ENCODE data around the gene LARP4. TPM values are rescaled to one million over a fixed set of nuclear protein-coding genes. Genes with fewer than 3 reads are reported as not detected.
"Not testable (repeated sequence)": the region's sequence is repeated elsewhere in the genome, so short reads cannot be mapped to it uniquely, and the experiment has no call there.

LARP4 gene
- total RNA-seq, 1 donor from 2014 or later, result 88.4 TPM

DNA sequence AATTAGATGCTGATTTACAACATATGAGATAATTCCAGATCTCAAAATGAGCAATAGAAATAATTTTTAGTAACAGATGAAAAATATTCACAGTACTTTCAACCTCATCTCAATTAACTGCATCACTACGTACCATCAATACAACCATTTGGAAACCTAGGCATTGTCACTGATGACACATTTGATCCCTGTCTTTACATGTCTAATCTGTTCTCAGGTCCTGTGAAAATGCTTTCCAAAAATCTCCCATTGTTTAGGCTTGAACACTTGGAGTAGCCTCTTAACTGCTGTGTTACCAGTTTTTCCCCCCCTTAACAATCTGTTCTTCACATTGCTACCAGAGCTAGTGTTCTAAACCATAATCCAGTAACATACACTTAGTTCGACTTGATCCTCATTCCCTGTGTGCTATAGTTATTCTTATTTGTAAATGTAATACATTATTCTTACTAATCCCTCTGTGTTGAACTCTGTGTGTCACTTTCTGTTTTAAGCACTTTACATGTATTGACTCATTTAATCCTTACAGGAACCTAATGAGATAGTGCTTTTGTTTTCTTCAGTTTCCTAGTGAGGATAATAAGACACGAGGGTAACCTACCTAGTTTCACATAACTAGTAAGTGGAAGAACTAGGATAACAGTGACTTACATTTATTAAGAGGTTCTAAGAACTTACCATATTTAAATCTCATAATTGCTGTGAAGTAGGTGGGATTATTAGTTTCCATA, 41.7 kb downstream of the LARP4 start:
- no peak overlapping the region for H3K4me3 ChIP-seq
- no peak overlapping the region for H2AFZ ChIP-seq (replicated peaks)
- Mint-ChIP-seq H3K9me3 (no peaks in the 10 kb centered on the region), H3K4me1 (no peaks in the 10 kb centered on the region), H3K27ac (no peak overlapping the region), H3K36me3 (peaks cover 30% of the 10 kb centered on the region), H3K27me3 (ENCODE audit: insufficient read depth, low read depth) (no peaks in the 10 kb centered on the region), H3K4me3 (no peak overlapping the region)
- H3K4me2 ChIP-seq, result no peak overlapping the region
- H3K36me3 ChIP-seq, result peaks cover 41% of the 10 kb centered on the region
- H3K79me2 ChIP-seq (ENCODE audit: low read depth), result no peaks in the 10 kb centered on the region
- H3K9ac ChIP-seq, result no peak overlapping the region
- no peaks in the 10 kb centered on the region for H3K9me3 ChIP-seq (ENCODE audit: low read depth)
- no peaks in the 10 kb centered on the region for H3K4me1 ChIP-seq
- H3K27me3 ChIP-seq, result no peaks in the 10 kb centered on the region
- TF ChIP-seq EZH2 (IDR thresholded peaks at IDR 0.05), result no peak
- TF ChIP-seq, protein P1, sequence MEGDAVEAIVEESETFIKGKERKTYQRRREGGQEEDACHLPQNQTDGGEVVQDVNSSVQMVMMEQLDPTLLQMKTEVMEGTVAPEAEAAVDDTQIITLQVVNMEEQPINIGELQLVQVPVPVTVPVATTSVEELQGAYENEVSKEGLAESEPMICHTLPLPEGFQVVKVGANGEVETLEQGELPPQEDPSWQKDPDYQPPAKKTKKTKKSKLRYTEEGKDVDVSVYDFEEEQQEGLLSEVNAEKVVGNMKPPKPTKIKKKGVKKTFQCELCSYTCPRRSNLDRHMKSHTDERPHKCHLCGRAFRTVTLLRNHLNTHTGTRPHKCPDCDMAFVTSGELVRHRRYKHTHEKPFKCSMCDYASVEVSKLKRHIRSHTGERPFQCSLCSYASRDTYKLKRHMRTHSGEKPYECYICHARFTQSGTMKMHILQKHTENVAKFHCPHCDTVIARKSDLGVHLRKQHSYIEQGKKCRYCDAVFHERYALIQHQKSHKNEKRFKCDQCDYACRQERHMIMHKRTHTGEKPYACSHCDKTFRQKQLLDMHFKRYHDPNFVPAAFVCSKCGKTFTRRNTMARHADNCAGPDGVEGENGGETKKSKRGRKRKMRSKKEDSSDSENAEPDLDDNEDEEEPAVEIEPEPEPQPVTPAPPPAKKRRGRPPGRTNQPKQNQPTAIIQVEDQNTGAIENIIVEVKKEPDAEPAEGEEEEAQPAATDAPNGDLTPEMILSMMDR (IDR thresholded peaks at IDR 0.05), result no peak
- TF ChIP-seq EZH2phosphoT487 (IDR thresholded peaks at IDR 0.05), result no peak
- no peaks in the 10 kb centered on the region for H3F3A ChIP-seq (ENCODE audit: low read depth)
- no peak for DNase-seq (ENCODE audit: low spot score)
- no peak overlapping the region for H3K27ac ChIP-seq
- H4K20me1 ChIP-seq (ENCODE audit: low read depth), result no peaks in the 10 kb centered on the region

DNA sequence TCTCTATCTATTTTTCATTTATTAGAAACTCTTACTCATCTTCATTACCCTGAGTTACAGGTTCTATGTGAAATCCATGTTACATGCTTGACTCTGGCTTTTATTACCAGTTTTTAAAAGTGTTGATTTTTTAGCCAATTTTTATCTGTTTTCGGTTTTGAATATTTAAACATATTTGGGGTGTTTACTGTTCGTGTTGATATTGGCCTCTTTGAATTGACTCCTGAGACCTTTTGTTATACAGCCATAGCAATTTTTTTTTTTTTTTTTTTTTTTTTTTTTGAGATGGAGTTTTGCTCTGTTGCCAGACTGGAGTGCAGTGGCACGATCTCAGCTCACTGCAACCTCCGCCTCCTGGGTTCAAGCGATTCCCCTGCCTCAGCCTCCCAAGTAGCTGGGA, 49.0 kb downstream of the LARP4 start:
- not testable (repeated sequence) for H3K9ac ChIP-seq; H3K9me3 ChIP-seq (ENCODE audit: low read depth); H3K79me2 ChIP-seq (ENCODE audit: low read depth); H2AFZ ChIP-seq (replicated peaks); H3K27me3 ChIP-seq; H3K4me3 ChIP-seq; H3K27ac ChIP-seq; H3K4me1 Mint-ChIP-seq; H3K4me1 ChIP-seq; H4K20me1 ChIP-seq (ENCODE audit: low read depth); H3K4me3 Mint-ChIP-seq; H3K4me2 ChIP-seq; H3K27ac Mint-ChIP-seq; H3K9me3 Mint-ChIP-seq; DNase-seq (ENCODE audit: low spot score); H3F3A ChIP-seq (ENCODE audit: low read depth); H3K27me3 Mint-ChIP-seq (ENCODE audit: insufficient read depth, low read depth)
- H3K36me3 Mint-ChIP-seq, result peaks cover 16% of the 10 kb centered on the region
- peaks cover 15% of the 10 kb centered on the region for H3K36me3 ChIP-seq

DNA sequence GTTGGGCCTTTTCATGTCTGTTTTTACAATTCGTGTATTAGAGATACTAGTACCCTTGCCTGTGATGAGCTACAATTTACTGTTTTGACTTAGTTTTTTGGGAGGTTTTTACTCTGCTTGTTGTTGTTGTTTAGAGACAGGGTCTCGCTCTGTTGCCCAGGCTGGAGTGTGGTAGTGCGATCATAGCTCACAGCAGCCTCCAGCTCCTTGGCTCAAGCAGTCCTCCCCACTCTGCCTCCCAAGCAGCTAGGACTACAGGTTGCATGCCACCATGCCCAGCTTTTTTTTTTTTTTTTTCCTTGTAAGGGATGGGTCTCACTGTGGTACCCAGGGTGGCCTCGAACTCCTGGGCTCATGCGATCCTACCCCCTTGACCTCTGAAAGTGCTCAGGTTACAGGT, 52.1 kb downstream of the LARP4 start:
- no peak for DNase-seq (ENCODE audit: low spot score)
- TF ChIP-seq EZH2 (IDR thresholded peaks at IDR 0.05), result no peak
- no peak for TF ChIP-seq EZH2phosphoT487 (IDR thresholded peaks at IDR 0.05)
- TF ChIP-seq, protein P1 (IDR thresholded peaks at IDR 0.05), result no peak
- Histone ChIP-seq H3K4me2 (no peak overlapping the region), H4K20me1 (ENCODE audit: low read depth) (no peaks in the 10 kb centered on the region), H3K27ac (no peak overlapping the region), H3K4me1 (no peaks in the 10 kb centered on the region), H3K9ac (no peak overlapping the region), H3K27me3 (no peaks in the 10 kb centered on the region), H3K4me3 (no peak overlapping the region), H3F3A (ENCODE audit: low read depth) (no peaks in the 10 kb centered on the region), H3K79me2 (ENCODE audit: low read depth) (no peaks in the 10 kb centered on the region), H3K9me3 (ENCODE audit: low read depth) (no peaks in the 10 kb centered on the region), H3K36me3 (peaks cover 11% of the 10 kb centered on the region), H2AFZ (replicated peaks) (no peak overlapping the region)
- Mint-ChIP-seq H3K27me3 (ENCODE audit: insufficient read depth, low read depth) (no peaks in the 10 kb centered on the region), H3K27ac (peak overlapping the region; percentile 1), H3K9me3 (no peaks in the 10 kb centered on the region), H3K36me3 (peaks cover 14% of the 10 kb centered on the region), H3K4me1 (no peaks in the 10 kb centered on the region), H3K4me3 (no peak overlapping the region)

DNA sequence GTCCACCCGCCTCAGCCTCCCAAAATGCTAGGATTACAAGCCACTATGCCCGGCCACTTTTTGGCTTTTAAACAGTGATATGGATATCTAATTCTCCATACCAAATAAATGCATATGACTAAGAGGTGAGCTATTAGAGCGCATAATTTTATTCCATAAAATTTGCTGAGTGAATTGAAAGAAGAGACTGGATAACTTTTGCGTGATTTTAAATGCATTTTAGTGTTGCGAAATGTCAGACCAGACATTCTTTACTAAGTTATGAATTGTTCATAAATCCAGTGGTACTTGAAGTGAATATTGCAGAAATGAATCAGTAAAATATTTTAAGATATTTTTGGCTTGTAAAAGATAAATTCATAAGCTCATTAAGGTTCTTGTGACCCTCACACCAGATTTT, 53.2 kb downstream of the LARP4 start:
- Histone ChIP-seq H3K36me3 (peaks cover 11% of the 10 kb centered on the region), H2AFZ (replicated peaks) (no peak overlapping the region), H3K9ac (no peak overlapping the region), H3K4me3 (no peak overlapping the region), H3K4me1 (no peaks in the 10 kb centered on the region), H3K27ac (no peak overlapping the region), H3K9me3 (ENCODE audit: low read depth) (no peaks in the 10 kb centered on the region), H3F3A (ENCODE audit: low read depth) (no peaks in the 10 kb centered on the region), H3K4me2 (no peak overlapping the region), H3K79me2 (ENCODE audit: low read depth) (no peaks in the 10 kb centered on the region), H3K27me3 (no peaks in the 10 kb centered on the region), H4K20me1 (ENCODE audit: low read depth) (no peaks in the 10 kb centered on the region)
- Mint-ChIP-seq H3K27me3 (ENCODE audit: insufficient read depth, low read depth) (no peaks in the 10 kb centered on the region), H3K27ac (no peak overlapping the region), H3K4me3 (no peak overlapping the region), H3K9me3 (no peaks in the 10 kb centered on the region), H3K36me3 (peaks cover 12% of the 10 kb centered on the region), H3K4me1 (no peaks in the 10 kb centered on the region)
- DNase-seq (ENCODE audit: low spot score), result no peak
- TF ChIP-seq EZH2phosphoT487 (IDR thresholded peaks at IDR 0.05) (no peak), EZH2 (IDR thresholded peaks at IDR 0.05) (no peak)

Measured in neural progenitor cell (in vitro differentiated cells).